Left renal pelvis (tissue), 4 donors: ENCODE data around the gene BTBD16. TPM values are rescaled to one million over a fixed set of nuclear protein-coding genes. Genes with fewer than 3 reads are reported as not detected.

Source experiments
- DNase-seq, 4 donors: peaks; one replicate each; pipeline ENCODE4 v3.0.0-alpha.2; 2013; ENCODE audit warnings: low read depth in 4 of 4, low spot score in 3 of 4
- polyA plus RNA-seq, 4 donors: library from polyadenylated mRNA; unstranded; fragments of 120-200 nt; gene quantifications; one replicate each; pipeline ENCODE4 v1.2.1, GENCODE V29; 2013; ENCODE audit not compliant: insufficient read length in 4 of 4

Gene BTBD16
- polyA plus RNA-seq, 4 donors, result 0.08 to 2.0 (median 0.88) TPM

- DNase-seq, result no peak
These were observed 3.0 kb upstream of the BTBD16 start for GRCh38 chr10:122267849-122268737.

- no peak for DNase-seq
These were observed 1.9 kb upstream of the BTBD16 start for GRCh38 chr10:122269059-122269687.

GRCh38 chr10:122273966-122274545, 3.0 kb downstream of the BTBD16 start:
- DNase-seq, result no peak

GRCh38 chr10:122276611-122277208, 5.6 kb downstream of the BTBD16 start:
- DNase-seq, result no peak

- no peak for DNase-seq
These were observed 6.5 kb downstream of the BTBD16 start for GRCh38 chr10:122277526-122278136.

GRCh38 chr10:122279725-122280141, 8.6 kb downstream of the BTBD16 start:
- DNase-seq, result no peak

- DNase-seq, result no peak
These were observed 9.1 kb downstream of the BTBD16 start for GRCh38 chr10:122280156-122280555.

GRCh38 chr10:122281018-122281626, 10.0 kb downstream of the BTBD16 start:
- no peak for DNase-seq

GRCh38 chr10:122281751-122282150, 10.7 kb downstream of the BTBD16 start:
- no peak for DNase-seq

GRCh38 chr10:122282253-122282671, 11.2 kb downstream of the BTBD16 start:
- no peak for DNase-seq

GRCh38 chr10:122282909-122283308, 11.8 kb downstream of the BTBD16 start:
- no peak for DNase-seq

GRCh38 chr10:122285506-122286444, 14.7 kb downstream of the BTBD16 start:
- DNase-seq, result no peak

- no peak for DNase-seq
These were observed 15.8 kb downstream of the BTBD16 start for GRCh38 chr10:122286867-122287266.

- no peak for DNase-seq
These were observed 16.5 kb downstream of the BTBD16 start for GRCh38 chr10:122287570-122287969.

- no peak for DNase-seq
These were observed 17.2 kb downstream of the BTBD16 start for GRCh38 chr10:122288262-122288661.

- no peak for DNase-seq
These were observed 17.8 kb downstream of the BTBD16 start for GRCh38 chr10:122288917-122289316.

GRCh38 chr10:122290334-122290733, 19.2 kb downstream of the BTBD16 start:
- no peak for DNase-seq

GRCh38 chr10:122290833-122291532, 19.9 kb downstream of the BTBD16 start:
- no peak for DNase-seq

GRCh38 chr10:122291739-122292138, 20.6 kb downstream of the BTBD16 start:
- no peak for DNase-seq
